ENCODE results near the gene XRCC5. TPM values are rescaled to one million over a fixed set of nuclear protein-coding genes. Genes with fewer than 3 reads are reported as not detected.

The XRCC5 gene
- total and polyA plus RNA-seq, 2 of the 8 experiments (the other 6 are each of a cell fraction or from before 2014, with no cell fraction given), result 308 to 644 TPM

DNA sequence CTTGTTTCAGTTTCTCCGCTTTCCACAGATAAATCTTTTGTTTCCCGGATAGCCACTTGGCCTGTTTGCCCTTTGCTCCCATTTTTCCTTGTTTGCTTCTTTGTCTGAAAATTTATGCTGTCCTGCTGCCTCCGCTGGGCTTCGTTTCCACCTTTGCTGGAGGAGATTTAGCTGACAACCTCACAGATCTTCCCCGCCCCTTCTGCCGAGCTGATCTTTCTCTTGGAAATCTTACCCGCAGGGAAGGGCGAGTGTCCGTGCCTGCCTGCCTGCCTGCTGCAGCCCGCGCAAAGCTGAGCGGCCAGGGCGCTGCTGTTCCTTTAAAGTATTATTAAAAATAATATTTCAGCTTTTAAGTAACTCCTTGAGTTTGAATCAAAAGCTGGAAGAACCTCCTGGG, 1.4 kb upstream of the XRCC5 start:
- Histone ChIP-seq H3K4me1 (replicated peaks in 1 of 4; ENCODE audit: control insufficient read depth in 3 of 4, insufficient read depth in 4 of 4, low read length in 3 of 4) (peaks cover 4 to 9% (median 8%) of the 10 kb centered on the region in 4 experiments; a peak in 6 of 7 replicates), H3K56ac (replicated peaks; ENCODE audit: insufficient read length, low read depth, low read length) (no peak overlapping the region), H3K9ac (replicated peaks in 1 of 4; ENCODE audit: extremely low read depth in 1 of 4, low read depth in 3 of 4, low read length in 3 of 4) (no peak overlapping the region; a peak in 1 of 7 replicates), H3K4me2 (ENCODE audit: insufficient read depth in 1 of 2, low read depth in 2 of 2, low read length in 2 of 2) (peak overlapping the region; percentile 52 to 72), H4K8ac (ENCODE audit: extremely low read depth, insufficient read depth, low read length) (peak overlapping the region; percentile 29; the same call in 1 of the 2 replicates), H2AFZ (ENCODE audit: low read length) (peak overlapping the region; percentile 88), H3K23me2 (ENCODE audit: low read depth, low read length) (no peaks in the 10 kb centered on the region; the same call in 1 of the 2 replicates), H3K18ac (ENCODE audit: extremely low read depth, low read length) (no peak overlapping the region; the same call in 1 of the 2 replicates), H2AK5ac (ENCODE audit: low read depth, low read length) (no peak overlapping the region), H2BK15ac (ENCODE audit: low read length) (no peak overlapping the region), H2BK5ac (ENCODE audit: low read depth, low read length) (peak overlapping the region; percentile 40; the same call in 1 of the 2 replicates), H3K4ac (replicated peaks; ENCODE audit: insufficient read length, low read depth, low read length) (peak overlapping the region; percentile 72), H3K9me3 (ENCODE audit: insufficient read depth in 2 of 2, low read depth in 1 of 2, low read length in 1 of 2) (no peaks in the 10 kb centered on the region), H4K91ac (replicated peaks; ENCODE audit: insufficient read length, low read length) (peak overlapping the region; percentile 37), H2BK12ac (ENCODE audit: low read depth, low read length) (0 out of 2 replicates have a peak overlapping the region, but pooled peaks have one; percentile 63), H3K27ac (ENCODE audit: low read depth, low read length) (no peak overlapping the region), H2BK20ac (ENCODE audit: low read length) (no peak overlapping the region), H4K5ac (ENCODE audit: insufficient read length, low read depth, low read length) (peak overlapping the region; percentile 40), H3K4me3 (ENCODE audit: extremely low read depth in 1 of 4, insufficient read depth in 2 of 4, low read depth in 3 of 4, low read length in 4 of 4) (peak overlapping the region in 1 of 4 experiments; percentile 96; a peak in 2 of 8 replicates), H3K27me3 (replicated peaks in 1 of 4; ENCODE audit: control insufficient read depth in 3 of 4, extremely low read depth in 1 of 4, insufficient read depth in 3 of 4, low read length in 3 of 4) (no peaks in the 10 kb centered on the region), H4K20me1 (replicated peaks in 1 of 2; ENCODE audit: control insufficient read depth in 1 of 2, insufficient read depth in 2 of 2, low read length in 2 of 2) (peaks cover 0 to 6% of the 10 kb centered on the region in 2 experiments), H3K79me2 (ENCODE audit: control insufficient read depth in 1 of 2, insufficient read depth in 2 of 2, low read length in 2 of 2) (peaks cover 22 to 36% of the 10 kb centered on the region in 2 experiments), H3K14ac (ENCODE audit: insufficient read length) (no peak overlapping the region), H2BK120ac (replicated peaks; ENCODE audit: low read depth, low read length) (peak overlapping the region; percentile 9), H3K36me3 (ENCODE audit: control insufficient read depth in 2 of 4, insufficient read depth in 4 of 4, low read length in 3 of 4) (peaks cover 4 to 26% (median 19%) of the 10 kb centered on the region in 4 experiments; a peak in 7 of 8 replicates), H3K23ac (ENCODE audit: insufficient read length) (no peak overlapping the region), H3K79me1 (ENCODE audit: low read depth, low read length) (no peaks in the 10 kb centered on the region)
- POLR2A ChIA-PET (ENCODE audit: partially characterized antibody), result interaction anchor here (0.7 to 8.5 kb wide), 9 partner anchors 10 to 1668 kb away, joined by 3 to 73 read pairs (median 4); partner anchors contain the start of genes PECR and TMEM169
- FAIRE-seq, result no peak
- peak in 1 of 2 experiments; percentile 54 for DNase-seq (ENCODE audit: low read depth in 1 of 2, low spot score in 2 of 2)
- WGBS, 2 experiments (ENCODE audit: extremely low coverage in 1 of 2, insufficient coverage in 1 of 2, insufficient read length in 1 of 2, insufficient replicate concordance in 2 of 2, low coverage in 1 of 2, low lambda C conversion rate in 2 of 2, missing lambda C conversion rate in 1 of 2), result 41% methylated on average over 13 of the region's 13 CpGs; no CpG with 5 or more reads in 1 of the 2 experiments
- CTCF ChIA-PET (ENCODE audit: partially characterized antibody), result interaction anchor here (0.6 to 3.1 kb wide), 13 partner anchors 11 to 162 kb away, joined by 3 to 15 read pairs (median 5); partner anchors contain the start of genes PECR and TMEM169
- TF ChIP-seq KDM4A (IDR thresholded peaks at IDR 0.05; ENCODE audit: low read depth, low read length, severe bottlenecking) (no peak), GTF2F1 (IDR thresholded peaks at IDR 0.05; ENCODE audit: borderline replicate concordance, low read depth, low read length) (no peak), BACH1 (IDR thresholded peaks at IDR 0.05; ENCODE audit: low read length) (no peak), SIRT6 (IDR thresholded peaks at IDR 0.05; ENCODE audit: low read length) (no peak), MAFK (IDR thresholded peaks at IDR 0.05; ENCODE audit: low read depth, low read length) (no peak), POLR2AphosphoS5 (IDR thresholded peaks at IDR 0.05; ENCODE audit: low read depth, low read length) (no peak), JUN (IDR thresholded peaks at IDR 0.05; ENCODE audit: low read depth, low read length) (no peak), FOSL1 (IDR thresholded peaks at IDR 0.05; ENCODE audit: insufficient read depth, low read depth, low read length) (no peak), HDAC6 (IDR thresholded peaks at IDR 0.05; ENCODE audit: low read depth, low read length) (no peak), ZNF274 (IDR thresholded peaks at IDR 0.05; ENCODE audit: borderline replicate concordance, extremely low read depth, low read length) (no peak), NANOG (IDR thresholded peaks at IDR 0.05; ENCODE audit: insufficient read depth, low read depth, low read length, poor library complexity, severe bottlenecking) (no peak)

All from H1 (cell line).